Measurements from ENCODE around the gene KIAA1217. TPM values are rescaled to one million over a fixed set of nuclear protein-coding genes. Genes with fewer than 3 reads are reported as not detected.

Gene KIAA1217
- total and polyA plus RNA-seq, 2 donors, result 6.2 to 18.0 TPM

DNA sequence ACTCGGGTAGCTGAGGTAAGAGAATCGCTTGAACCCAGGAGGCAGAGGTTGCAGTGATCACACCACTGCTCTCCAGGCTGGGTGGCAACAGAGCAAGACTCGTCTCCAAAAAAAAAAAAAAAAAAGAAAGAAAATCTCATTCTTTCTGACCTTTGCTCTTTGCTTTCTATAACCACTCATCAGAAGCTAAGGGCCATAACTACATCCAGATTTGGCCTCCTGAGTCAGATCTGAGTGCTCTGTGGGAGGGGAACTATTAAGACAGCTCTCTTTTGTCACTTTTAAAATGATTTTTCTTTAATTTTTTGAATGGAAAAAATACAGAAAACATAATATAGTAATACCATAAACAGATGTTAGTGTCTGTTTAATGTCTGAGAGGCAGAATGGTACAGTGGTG lies 210.1 kb downstream of the KIAA1217 start:
- DNase-seq (ENCODE audit: extremely low spot score), result no peak
- no peaks in the 10 kb centered on the region for H3K36me3 ChIP-seq (ENCODE audit: insufficient read depth)
- H3K27ac ChIP-seq (ENCODE audit: low read depth), result no peak overlapping the region
- no peaks in the 10 kb centered on the region for H3K4me1 ChIP-seq (ENCODE audit: insufficient read depth)
- no peak overlapping the region for H3K4me3 ChIP-seq (ENCODE audit: low read depth, low read length)
- WGBS, result 78% methylated on average over 3 of the region's 3 CpGs

DNA sequence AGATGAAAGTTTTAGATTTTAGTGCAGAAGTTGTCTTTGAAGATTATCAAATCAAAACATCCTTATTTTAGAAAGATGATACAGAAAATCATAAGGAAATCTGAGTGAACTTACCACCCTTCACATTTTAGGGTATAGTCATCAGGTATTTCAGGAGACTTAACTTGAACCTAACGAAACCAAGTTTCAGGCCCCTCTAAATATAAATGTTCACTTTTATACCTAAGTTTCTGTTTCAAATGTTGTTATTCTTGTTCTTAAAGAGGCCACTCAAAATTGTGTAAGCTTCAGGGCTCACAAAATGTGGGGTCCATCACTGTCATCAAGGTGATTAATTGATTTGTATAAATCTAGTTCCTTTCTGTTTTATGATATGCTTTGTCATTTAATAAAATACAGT lies 216.2 kb downstream of the KIAA1217 start:
- Histone ChIP-seq H3K27ac (ENCODE audit: low read depth) (no peak overlapping the region), H3K4me3 (ENCODE audit: low read depth, low read length) (no peak overlapping the region), H3K4me1 (ENCODE audit: insufficient read depth) (no peaks in the 10 kb centered on the region), H3K36me3 (ENCODE audit: insufficient read depth) (no peaks in the 10 kb centered on the region)
- WGBS, result 91% methylated on average over 1 of the region's 1 CpG
- no peak for DNase-seq (ENCODE audit: extremely low spot score)

DNA sequence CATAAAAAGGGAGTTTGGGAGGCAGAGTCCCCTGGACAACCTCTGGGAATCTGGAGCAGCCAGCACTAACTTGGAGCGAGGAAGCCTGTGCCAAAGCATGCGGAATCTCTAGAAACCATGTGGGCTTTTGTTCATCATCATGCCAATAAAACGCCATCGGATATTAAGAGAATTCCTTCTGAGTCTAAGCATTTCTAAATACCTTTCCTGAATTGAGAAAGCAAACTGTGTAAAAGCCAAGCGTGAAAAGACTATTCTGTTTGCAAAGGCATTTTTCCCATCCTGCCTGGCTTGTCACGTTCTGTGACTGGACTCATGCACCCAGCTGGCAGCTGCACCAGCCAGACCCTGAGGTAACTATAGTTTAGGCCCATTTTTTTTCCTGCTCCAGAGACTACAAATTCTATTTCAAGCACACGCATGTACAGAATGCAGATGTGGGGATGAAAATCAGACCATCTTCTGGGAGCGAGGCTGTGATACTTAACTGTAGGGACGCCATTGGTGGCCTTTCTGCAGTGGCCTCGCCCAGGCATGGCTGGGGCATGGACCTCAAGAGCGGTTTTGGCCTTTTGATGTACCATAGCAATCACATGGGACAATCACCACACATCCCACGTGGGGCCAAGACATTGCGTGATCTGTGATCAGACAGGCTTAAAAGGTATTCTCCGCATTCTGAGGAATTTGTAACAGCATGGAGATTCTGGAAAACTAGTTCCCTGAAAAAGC lies 218.9 kb downstream of the KIAA1217 start:
- Histone ChIP-seq H3K4me3 (ENCODE audit: low read depth, low read length) (no peak overlapping the region), H3K4me1 (ENCODE audit: insufficient read depth) (no peaks in the 10 kb centered on the region), H3K36me3 (ENCODE audit: insufficient read depth) (no peaks in the 10 kb centered on the region), H3K27ac (ENCODE audit: low read depth) (no peak overlapping the region)
- peak; percentile 14 for DNase-seq (ENCODE audit: extremely low spot score)
- WGBS, result 69% methylated on average over 14 of the region's 14 CpGs

DNA sequence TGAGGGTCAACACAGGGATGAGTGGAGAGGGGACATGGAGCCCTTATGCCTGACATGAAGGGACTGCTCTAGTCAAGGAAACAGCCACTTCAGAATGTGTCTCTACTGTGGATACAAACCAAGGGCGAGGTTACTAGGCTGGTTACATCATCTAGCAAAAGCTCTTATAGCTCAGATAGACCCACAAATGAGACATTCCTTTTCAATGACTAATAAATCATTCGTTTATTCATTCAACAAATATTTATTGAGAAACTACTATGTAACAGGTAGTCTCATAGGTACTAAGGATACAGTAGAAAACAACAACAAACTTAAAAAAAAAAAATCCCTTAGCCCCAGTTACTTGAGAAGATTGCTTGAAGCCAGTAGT lies 219.5 kb downstream of the KIAA1217 start:
- H3K4me3 ChIP-seq (ENCODE audit: low read depth, low read length), result no peak overlapping the region
- H3K4me1 ChIP-seq (ENCODE audit: insufficient read depth), result no peaks in the 10 kb centered on the region
- peaks cover 1% of the 10 kb centered on the region for H3K36me3 ChIP-seq (ENCODE audit: insufficient read depth)
- no peak overlapping the region for H3K27ac ChIP-seq (ENCODE audit: low read depth)
- no peak for DNase-seq (ENCODE audit: extremely low spot score)
- 66% methylated on average over 2 of the region's 2 CpGs for WGBS

DNA sequence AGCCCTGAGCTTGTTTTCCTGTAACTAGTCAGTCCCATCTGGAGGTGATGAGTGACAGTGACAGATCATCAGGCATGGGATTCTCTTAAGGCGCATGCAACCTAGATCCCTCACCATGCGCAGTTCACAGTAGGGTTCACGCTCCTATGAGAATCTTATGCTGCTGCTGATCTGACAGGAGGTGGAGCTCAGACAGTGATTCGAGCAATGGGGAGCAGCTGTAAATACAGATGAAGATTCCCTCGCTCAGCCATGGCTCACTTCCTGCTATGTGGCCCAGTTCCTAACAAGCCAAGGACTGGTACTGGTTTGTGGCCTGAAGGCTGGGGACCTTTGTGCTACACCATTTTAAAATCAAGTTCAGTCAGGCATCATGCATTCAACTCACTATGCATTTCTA lies 221.7 kb downstream of the KIAA1217 start:
- 95% methylated on average over 5 of the region's 5 CpGs for WGBS
- H3K27ac ChIP-seq (ENCODE audit: low read depth), result no peak overlapping the region
- DNase-seq (ENCODE audit: extremely low spot score), result no peak

DNA sequence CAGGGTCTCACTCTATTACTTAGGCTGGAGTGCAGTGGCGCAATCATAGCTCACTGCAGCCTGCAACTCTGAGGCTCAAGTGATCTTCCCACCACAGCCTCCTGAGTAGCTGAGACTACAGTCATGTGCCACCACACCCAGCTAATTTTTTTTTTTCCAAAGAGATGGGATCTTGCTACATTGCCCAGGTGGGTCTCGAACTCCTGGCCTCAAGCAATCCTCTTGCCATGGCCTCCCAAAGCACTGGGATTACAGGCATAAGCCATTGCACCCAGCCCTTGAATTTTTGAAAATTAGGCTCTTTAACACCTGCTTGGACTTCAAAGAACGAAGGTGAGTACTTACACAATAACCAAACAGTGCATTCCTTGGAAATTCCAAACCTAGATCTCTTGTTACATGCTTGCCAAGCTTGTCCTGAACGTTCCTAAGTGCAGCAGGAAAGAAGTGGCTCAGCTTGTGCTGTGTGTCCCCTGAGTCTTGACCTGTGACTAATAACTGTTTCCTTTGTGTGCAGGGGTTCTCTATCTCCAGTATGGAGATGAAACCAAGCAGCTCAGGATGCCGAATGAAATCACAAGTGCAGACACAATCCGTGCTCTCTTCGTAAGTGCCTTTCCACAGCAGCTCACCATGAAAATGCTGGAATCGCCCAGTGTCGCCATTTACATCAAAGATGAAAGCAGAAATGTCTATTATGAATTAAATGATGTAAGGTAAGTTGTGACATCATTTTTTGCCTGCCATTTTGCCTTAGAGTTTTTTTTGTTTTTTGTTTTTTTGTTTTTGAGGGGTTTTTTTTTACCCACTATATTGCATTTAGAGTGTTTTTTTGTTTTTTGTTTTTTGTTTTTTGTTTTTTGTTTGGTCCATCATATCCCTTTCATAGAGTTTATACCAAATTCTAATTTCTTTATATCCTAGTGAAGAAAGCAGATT lies 223.8 kb downstream of the KIAA1217 start:
- Histone ChIP-seq H3K36me3 (ENCODE audit: insufficient read depth) (peaks cover 2% of the 10 kb centered on the region), H3K4me1 (ENCODE audit: insufficient read depth) (no peaks in the 10 kb centered on the region), H3K4me3 (ENCODE audit: low read depth, low read length) (no peak overlapping the region), H3K27ac (ENCODE audit: low read depth) (no peak overlapping the region)
- DNase-seq (ENCODE audit: extremely low spot score), result no peak
- 87% methylated on average over 9 of the region's 9 CpGs for WGBS

More for the DNA sequence above, 221.7 kb downstream of the KIAA1217 start:
- Histone ChIP-seq H3K36me3 (ENCODE audit: insufficient read depth) (peaks cover 2% of the 10 kb centered on the region), H3K4me3 (ENCODE audit: low read depth, low read length) (no peak overlapping the region), H3K4me1 (ENCODE audit: insufficient read depth) (no peaks in the 10 kb centered on the region)

DNA sequence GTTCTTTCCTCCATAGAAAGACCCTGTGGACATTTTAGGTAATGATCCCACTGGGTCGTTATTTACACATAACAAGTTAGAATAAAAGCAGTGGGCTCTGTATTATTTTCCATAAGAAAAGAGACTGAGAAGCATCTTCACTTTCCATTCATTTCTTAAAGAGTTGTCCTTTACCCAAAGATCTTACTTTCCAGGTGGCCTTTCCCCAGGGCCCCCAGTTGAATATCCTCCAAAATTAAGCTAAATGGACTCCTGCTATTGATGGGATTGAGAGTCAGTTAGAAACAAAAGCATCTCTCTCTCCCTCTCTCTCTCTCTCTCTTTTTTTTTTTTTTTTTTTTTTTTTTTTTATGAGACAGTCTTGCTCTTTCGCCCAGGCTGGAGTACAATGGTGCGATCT lies 224.8 kb downstream of the KIAA1217 start:
- 99% methylated on average over 3 of the region's 3 CpGs for WGBS
- Histone ChIP-seq H3K4me1 (ENCODE audit: insufficient read depth) (no peaks in the 10 kb centered on the region), H3K36me3 (ENCODE audit: insufficient read depth) (peaks cover 2% of the 10 kb centered on the region), H3K27ac (ENCODE audit: low read depth) (no peak overlapping the region), H3K4me3 (ENCODE audit: low read depth, low read length) (no peak overlapping the region)
- DNase-seq (ENCODE audit: extremely low spot score), result no peak

DNA sequence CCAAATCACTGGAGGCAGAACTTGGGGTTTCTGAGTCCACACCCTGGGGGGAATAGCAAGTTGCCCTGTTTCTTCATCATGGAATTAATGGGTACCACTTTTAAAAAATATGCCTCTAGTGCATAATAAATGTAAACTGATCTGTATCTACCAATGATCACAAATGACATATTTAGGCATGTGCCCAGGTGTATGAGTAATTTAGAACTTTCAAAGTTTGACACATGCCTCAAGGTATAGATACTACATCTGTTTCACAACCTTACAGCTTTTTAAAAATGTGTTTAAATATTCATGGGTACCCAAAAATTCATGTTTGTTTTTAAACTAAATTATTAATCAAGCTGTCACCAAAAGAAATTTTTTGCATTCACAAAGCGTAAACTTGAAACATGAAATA lies 226.0 kb downstream of the KIAA1217 start:
- H3K4me3 ChIP-seq (ENCODE audit: low read depth, low read length), result no peak overlapping the region
- DNase-seq (ENCODE audit: extremely low spot score), result no peak
- H3K27ac ChIP-seq (ENCODE audit: low read depth), result no peak overlapping the region
- H3K4me1 ChIP-seq (ENCODE audit: insufficient read depth), result no peaks in the 10 kb centered on the region
- peaks cover 2% of the 10 kb centered on the region for H3K36me3 ChIP-seq (ENCODE audit: insufficient read depth)
- 99% methylated on average over 1 of the region's 1 CpG for WGBS

DNA sequence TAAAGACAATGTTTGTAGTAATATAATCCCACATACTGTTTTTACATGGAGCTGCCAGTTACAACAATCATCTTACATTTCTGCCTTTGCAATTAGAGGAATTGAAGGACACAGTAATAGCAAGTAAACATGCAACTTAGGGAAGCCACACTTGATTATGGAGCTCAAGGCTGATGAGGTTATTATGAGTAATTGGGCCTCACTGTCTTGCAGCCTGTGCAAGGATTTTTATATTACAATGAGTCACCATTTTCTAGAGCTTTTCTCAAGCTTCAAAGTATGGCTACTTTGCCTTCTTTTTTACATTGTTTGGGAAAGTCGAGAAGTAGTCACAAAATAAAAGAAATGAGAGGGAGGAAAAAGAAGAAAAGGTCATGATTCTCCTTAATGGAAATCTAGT lies 226.4 kb downstream of the KIAA1217 start:
- Histone ChIP-seq H3K4me1 (ENCODE audit: insufficient read depth) (no peaks in the 10 kb centered on the region), H3K36me3 (ENCODE audit: insufficient read depth) (peaks cover 2% of the 10 kb centered on the region), H3K27ac (ENCODE audit: low read depth) (no peak overlapping the region), H3K4me3 (ENCODE audit: low read depth, low read length) (no peak overlapping the region)
- WGBS, result 92% methylated on average over 1 of the region's 1 CpG
- no peak for DNase-seq (ENCODE audit: extremely low spot score)

DNA sequence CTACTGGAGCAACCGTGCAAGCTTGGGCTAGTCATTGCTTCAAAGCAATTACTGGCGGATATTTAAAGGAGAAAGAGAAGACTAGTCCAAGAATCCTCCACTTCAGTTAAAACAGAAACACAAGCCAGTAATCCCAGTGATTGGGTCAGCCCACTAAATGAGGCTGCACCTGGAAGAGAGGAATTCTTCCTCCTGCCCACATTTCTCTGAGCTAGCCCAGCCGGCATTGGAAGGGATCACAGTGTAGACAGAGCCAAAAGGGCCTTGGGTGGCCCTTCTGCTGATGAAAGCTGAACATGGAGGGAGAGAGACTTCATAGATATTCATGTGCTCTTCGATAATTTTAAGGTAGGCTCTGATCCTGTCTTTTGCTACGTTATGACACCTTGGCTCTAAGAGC lies 228.4 kb downstream of the KIAA1217 start:
- WGBS, result 91% methylated on average over 5 of the region's 5 CpGs
- Histone ChIP-seq H3K4me1 (ENCODE audit: insufficient read depth) (no peaks in the 10 kb centered on the region), H3K4me3 (ENCODE audit: low read depth, low read length) (no peak overlapping the region), H3K27ac (ENCODE audit: low read depth) (no peak overlapping the region), H3K36me3 (ENCODE audit: insufficient read depth) (peaks cover 2% of the 10 kb centered on the region)
- no peak for DNase-seq (ENCODE audit: extremely low spot score)

DNA sequence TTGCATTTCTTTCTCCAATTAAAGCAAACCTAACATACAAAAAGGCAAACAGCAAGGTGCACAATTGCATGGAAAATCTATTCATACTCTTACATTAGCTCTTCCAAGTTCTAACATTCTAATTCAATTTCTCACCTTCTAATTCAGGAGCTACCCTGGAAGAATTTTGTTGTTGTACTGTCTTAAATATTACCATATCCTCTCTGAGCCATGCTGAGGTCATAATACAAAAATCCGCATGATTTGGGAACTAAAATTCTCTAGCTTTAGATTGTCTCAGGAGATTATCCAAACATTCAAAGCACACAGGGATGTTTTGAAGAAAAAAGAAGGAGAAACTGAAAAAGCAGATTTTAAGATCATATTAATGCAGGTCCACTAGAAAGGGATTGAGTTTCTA lies 229.9 kb downstream of the KIAA1217 start:
- no peak overlapping the region for H3K27ac ChIP-seq (ENCODE audit: low read depth)
- no peak for DNase-seq (ENCODE audit: extremely low spot score)
- H3K36me3 ChIP-seq (ENCODE audit: insufficient read depth), result no peaks in the 10 kb centered on the region
- H3K4me1 ChIP-seq (ENCODE audit: insufficient read depth), result no peaks in the 10 kb centered on the region
- 81% methylated on average over 1 of the region's 1 CpG for WGBS
- no peak overlapping the region for H3K4me3 ChIP-seq (ENCODE audit: low read depth, low read length)

DNA sequence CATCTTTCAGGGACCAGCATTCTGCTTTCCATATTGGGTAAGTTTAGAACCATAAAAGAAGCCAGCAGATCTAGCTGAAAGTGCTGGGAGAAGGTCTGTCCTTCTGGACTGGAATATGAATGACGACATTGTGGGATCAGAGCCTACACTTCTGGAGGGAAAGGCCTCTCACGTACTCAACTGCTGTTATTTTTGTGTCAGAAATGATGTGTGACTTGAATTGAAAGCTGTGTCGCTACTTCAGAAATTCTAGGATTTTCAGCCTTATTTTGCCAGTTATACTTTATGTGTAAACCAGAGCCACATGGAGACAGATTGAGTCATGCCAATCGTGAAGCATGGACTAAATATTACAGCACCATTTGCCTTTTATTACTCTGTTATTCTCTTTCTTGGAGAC lies 231.0 kb downstream of the KIAA1217 start:
- no peak for DNase-seq (ENCODE audit: extremely low spot score)
- Histone ChIP-seq H3K27ac (ENCODE audit: low read depth) (no peak overlapping the region), H3K4me3 (ENCODE audit: low read depth, low read length) (no peak overlapping the region), H3K36me3 (ENCODE audit: insufficient read depth) (no peaks in the 10 kb centered on the region), H3K4me1 (ENCODE audit: insufficient read depth) (no peaks in the 10 kb centered on the region)
- 91% methylated on average over 4 of the region's 4 CpGs for WGBS

DNA sequence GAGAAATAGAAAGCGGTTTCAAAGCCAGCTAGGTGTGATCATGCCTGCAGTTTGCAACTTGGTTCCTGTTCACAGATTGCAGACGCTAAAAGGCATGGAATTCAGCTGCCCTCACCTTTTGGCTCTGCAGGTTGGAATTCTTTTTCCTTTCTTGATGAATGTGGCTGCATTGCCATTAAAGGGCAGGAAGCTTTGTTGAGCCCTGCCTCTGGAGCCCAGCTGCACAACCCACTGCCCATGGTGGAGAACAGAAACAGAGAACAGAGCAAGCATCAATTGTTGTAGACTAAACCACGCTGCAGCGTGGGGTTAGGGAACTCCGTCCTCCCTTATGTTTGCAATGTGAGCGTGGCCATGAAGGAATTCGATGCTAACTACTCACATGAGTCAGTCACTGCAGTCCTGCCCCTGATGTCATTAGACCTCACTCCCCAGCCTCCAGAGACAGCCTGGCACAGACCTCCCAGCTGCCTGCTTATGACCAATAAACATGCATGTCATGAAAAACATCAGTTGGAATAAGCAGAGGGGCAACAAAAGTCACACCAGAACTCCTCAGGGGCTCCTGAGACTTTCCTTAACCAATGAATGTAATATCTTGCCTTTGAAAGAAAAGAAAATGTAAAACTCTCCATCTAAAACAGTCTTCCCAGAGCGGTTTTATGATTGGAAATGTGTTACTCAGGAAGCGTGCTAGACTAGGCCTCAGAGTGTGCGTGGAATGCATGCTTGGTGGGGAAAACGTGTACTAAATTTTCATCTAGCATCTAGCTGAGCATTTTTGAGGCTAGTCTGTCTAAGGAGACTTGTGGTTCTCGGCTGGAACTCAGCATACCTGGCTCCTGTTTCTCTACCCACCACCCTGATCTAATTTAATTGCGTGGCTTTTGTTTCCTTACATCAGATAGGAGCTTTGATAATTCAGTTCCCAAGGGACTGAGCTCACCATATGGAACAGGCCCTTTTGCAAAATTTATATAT lies 232.2 kb downstream of the KIAA1217 start:
- Histone ChIP-seq H3K36me3 (ENCODE audit: insufficient read depth) (no peaks in the 10 kb centered on the region), H3K27ac (ENCODE audit: low read depth) (no peak overlapping the region), H3K4me3 (ENCODE audit: low read depth, low read length) (no peak overlapping the region), H3K4me1 (ENCODE audit: insufficient read depth) (no peaks in the 10 kb centered on the region)
- WGBS, result 92% methylated on average over 13 of the region's 13 CpGs
- DNase-seq (ENCODE audit: extremely low spot score), result no peak
